ENCODE data around the gene MMRN2.
"Not testable (repeated sequence)": the region's sequence is repeated elsewhere in the genome, so short reads cannot be mapped to it uniquely, and the experiment has no call there.

The MMRN2 gene, protein sequence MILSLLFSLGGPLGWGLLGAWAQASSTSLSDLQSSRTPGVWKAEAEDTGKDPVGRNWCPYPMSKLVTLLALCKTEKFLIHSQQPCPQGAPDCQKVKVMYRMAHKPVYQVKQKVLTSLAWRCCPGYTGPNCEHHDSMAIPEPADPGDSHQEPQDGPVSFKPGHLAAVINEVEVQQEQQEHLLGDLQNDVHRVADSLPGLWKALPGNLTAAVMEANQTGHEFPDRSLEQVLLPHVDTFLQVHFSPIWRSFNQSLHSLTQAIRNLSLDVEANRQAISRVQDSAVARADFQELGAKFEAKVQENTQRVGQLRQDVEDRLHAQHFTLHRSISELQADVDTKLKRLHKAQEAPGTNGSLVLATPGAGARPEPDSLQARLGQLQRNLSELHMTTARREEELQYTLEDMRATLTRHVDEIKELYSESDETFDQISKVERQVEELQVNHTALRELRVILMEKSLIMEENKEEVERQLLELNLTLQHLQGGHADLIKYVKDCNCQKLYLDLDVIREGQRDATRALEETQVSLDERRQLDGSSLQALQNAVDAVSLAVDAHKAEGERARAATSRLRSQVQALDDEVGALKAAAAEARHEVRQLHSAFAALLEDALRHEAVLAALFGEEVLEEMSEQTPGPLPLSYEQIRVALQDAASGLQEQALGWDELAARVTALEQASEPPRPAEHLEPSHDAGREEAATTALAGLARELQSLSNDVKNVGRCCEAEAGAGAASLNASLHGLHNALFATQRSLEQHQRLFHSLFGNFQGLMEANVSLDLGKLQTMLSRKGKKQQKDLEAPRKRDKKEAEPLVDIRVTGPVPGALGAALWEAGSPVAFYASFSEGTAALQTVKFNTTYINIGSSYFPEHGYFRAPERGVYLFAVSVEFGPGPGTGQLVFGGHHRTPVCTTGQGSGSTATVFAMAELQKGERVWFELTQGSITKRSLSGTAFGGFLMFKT

GRCh38 chr10:86957471-86958115 lies at the start of gene MMRN2:
TSS of gene MMRN2 (minus strand) at chr10:86957615. CDS start at chr10:86957541, 74 bp downstream.
- no peak for DNase-seq (ENCODE audit: low read depth)

GRCh38 chr10:87007124-87007523 lies 49.7 kb upstream of the MMRN2 start:
- DNase-seq (ENCODE audit: low read depth): not testable (repeated sequence)

DNA sequence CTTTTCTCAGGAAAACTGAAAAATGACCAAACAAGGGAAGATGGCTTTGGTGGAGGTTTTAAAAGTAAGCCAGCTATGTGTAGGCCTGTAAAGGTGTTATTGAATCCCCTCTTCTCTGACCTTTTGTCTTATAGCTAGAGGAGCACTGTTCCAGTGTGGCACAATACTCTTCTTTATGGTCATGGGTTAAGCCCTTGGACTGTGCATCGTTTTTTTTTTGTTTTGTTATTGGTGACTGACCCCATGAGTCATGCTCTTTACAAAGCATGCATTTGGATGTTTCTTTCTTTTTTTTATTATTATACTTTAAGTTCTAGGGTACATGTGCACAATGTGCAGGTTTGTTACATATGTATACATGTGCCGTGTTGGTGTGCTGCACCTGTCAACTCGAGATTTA lies 43.1 kb upstream of the MMRN2 start:
- no peak for DNase-seq (ENCODE audit: low read depth)

DNA sequence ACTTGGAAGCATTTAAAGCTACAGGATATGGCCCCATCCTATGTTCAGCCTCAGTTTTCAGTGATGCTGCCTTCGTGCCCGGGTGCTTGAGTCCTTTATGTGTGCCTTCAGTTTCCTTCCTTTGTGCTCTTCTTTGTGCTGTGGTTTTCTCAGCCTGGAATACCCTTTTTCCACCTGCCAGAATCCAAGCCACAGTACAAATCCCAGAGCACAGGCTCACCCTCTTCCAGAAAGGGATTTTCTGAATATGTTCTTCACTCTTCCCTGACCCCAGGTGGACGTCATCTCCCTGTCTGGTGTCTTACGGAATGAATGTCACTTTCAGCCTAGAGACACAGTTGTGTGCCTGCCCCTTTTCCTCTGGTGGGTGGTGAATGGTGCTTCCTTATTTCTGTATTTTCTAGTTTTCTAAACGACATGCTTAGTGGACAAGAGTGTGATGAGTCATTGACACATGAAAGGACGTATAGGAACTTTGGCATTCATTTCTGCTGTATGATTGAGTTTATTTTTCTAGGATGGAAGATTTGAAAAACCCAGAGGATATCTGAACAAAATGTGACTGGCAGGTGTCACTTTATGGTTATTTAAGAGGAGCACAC lies 42.5 kb upstream of the MMRN2 start:
- not testable (repeated sequence) for DNase-seq (ENCODE audit: low read depth)

GRCh38 chr10:86992929-86993328 lies 35.5 kb upstream of the MMRN2 start:
- no peak for DNase-seq (ENCODE audit: low read depth)

DNA sequence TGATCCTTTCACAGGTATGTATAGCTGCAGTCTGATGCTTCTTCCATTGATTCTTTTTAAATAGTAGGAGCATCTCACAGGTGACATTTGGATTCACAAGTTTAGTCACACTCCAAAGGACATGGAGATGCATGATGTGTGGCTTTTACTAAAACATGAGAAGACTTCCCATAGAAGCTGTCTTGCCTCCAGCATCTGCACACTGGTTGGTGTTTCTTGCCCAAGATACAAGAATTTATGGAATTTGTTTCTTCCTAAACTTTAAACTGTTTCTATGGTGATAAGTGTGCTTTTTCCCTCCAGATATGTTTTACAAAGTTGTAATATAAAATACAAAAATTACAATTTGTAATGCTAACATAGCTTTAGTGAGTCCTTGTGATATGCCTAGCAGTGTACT lies 35.0 kb upstream of the MMRN2 start:
- DNase-seq (ENCODE audit: low read depth): no peak

DNA sequence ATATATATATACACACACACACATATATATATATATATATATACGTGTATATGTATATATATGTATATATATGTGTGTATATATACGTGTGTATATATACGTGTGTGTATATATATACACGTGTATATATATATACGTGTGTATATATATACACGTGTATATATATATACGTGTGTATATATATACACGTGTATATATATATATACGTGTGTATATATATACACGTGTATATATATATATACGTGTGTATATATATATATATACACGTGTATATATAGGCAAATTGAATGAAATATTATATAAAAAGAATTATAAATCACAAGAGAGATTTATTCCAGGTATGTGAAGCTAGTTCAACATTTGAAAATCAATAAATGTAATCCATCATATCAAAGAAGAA lies 33.9 kb upstream of the MMRN2 start:
- not testable (repeated sequence) for DNase-seq (ENCODE audit: low read depth)

DNA sequence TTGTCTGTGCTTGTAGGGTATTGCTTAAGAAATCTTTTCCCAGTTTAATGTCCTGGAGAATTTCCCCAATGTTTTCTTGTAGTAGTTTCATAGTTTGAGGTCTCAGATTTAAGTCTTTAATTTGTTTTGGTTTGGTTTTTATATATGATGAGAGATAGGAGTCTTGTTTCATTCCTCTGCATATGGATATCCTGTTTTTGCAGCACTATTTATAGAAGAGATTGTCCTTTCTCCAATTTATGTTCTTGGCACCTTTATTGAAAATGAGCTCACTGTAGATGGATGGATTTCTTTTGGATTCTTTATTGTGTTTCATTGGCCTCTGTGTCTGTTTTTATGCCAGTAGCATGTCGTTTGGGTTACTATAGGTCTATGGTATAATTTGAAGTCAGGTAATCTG lies 31.1 kb upstream of the MMRN2 start:
- no peak for DNase-seq (ENCODE audit: low read depth)

GRCh38 chr10:86984498-86984897 lies 27.1 kb upstream of the MMRN2 start:
- not testable (repeated sequence) for DNase-seq (ENCODE audit: low read depth)

DNA sequence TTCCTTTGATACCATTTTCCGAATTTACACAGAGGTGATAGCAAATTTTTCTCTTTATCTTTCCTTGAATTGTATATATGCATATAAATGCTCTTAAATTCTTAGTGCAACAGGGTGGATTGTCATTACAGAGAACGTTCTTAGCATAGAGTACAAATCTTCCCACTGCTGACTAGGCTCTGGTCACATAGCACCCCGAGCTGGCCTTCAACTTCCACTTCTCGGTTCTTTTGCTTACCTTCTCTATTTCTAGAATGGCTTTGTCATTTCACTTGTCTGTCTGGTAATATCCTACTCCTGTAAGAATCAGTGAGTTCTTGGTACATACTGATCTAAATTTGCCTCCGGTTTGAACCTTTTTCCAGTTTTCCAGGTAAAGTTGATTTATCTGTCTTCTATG lies 24.3 kb upstream of the MMRN2 start:
- DNase-seq (ENCODE audit: low read depth): no peak

GRCh38 chr10:86981020-86981419 lies 23.6 kb upstream of the MMRN2 start:
- not testable (repeated sequence) for DNase-seq (ENCODE audit: low read depth)

DNA sequence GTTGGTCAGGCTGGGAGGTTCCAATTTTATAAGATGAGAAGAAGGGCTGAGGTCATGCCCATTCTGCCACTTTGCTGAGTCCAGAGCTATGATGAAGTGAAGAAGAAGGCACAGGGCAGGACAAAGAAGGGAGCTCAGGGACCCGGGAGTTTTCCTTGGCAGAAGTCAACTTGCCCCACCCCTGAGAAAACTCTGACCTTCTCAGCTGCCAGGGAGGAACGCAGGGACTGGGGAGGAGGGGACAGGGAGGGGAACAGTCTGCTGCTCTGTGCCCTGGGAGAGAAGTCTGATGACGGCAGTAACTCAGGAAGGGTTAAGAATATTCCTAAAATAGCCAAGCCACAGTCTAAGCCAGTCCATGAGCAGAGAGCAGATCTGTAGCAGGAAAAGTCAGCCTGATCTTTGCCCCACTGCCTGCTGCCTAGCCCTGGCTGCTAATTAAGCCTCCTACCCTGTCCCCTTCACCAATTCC lies 22.6 kb upstream of the MMRN2 start:
- no peak for DNase-seq (ENCODE audit: low read depth)

DNA sequence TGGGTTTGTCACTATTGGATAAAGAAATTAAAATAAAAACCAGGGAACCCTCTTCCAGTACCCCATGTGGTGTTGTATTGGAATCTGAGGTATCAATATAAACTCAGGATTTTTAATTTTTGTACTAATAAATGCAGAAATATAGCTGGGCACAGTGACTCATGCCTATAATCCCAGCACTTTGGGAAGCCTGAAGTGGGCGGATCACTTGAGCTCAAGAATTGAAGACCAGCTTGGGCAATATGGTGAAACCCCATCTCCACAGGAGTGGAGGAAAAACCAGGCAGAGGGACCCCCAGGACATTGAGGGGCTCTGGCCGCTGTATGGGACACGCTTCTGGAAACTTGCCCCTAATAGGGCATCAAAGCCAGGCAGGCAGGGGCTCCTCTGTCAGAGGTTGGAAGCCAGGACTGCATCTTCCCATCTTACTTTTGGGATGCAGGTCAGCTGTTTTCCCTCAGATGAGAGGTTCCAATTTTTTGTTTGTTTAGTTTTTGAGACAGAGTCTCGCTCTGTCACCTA lies 21.9 kb upstream of the MMRN2 start:
- DNase-seq (ENCODE audit: low read depth): no peak

GRCh38 chr10:86978457-86978856 lies 21.0 kb upstream of the MMRN2 start:
- DNase-seq (ENCODE audit: low read depth): not testable (repeated sequence)

GRCh38 chr10:86976362-86977056 lies 19.1 kb upstream of the MMRN2 start:
- no peak for DNase-seq (ENCODE audit: low read depth)

GRCh38 chr10:86974484-86974883 lies 17.1 kb upstream of the MMRN2 start:
- no peak for DNase-seq (ENCODE audit: low read depth)

DNA sequence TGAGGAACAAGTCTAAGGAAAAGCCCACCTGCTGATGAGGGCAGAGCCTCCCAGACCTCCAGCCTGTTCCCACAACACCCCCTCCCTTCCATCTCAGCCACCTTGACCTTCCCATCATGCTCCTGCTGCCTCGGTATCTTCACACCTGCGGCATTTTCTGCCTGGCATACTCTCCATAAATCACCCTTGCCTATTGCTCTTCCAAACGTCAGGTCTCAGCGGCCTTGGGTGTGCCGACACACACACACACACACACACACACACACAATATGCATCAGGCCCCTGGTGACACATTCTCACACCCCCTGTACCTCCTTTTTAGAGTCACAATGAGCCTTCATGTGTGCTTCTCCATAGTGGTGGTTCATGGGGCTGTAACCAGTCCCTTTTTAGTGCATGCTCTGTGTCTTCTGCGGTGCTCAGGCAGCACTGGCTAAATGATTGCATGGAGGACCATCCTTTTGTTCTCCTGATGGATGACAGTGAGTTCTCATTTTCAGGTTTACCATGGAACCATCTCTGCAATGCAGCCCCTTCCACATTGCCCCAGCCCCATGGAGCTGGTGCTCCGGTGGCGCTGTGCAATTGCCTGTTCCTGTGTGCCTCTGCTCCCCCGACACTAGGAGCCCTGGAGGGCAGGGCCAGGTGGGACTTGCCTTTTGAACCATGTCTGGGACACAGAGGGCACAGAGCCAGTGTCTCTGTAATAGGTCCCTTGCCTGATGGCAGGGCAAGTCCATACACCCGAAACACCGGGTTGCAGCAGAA lies 15.4 kb upstream of the MMRN2 start:
- DNase-seq (ENCODE audit: low read depth): no peak

GRCh38 chr10:86971232-86971991 lies 14.0 kb upstream of the MMRN2 start:
- DNase-seq (ENCODE audit: low read depth): peak; percentile 81

GRCh38 chr10:86970982-86971231 lies 13.5 kb upstream of the MMRN2 start:
- no peak for DNase-seq (ENCODE audit: low read depth)
